H54 (cell line): ENCODE measurements around the gene AQP11.
"Not testable (repeated sequence)": the region's sequence is repeated elsewhere in the genome, so short reads cannot be mapped to it uniquely, and the experiment has no call there.

Source experiments
- DNase-seq: peaks from one replicate; pipeline ENCODE4 v3.0.0; 2011; ENCODE audit warnings: low spot score, mixed read lengths; ENCODE audit not compliant: insufficient read length
- FAIRE-seq: peaks from 3 replicates; lab custom pipeline; 2011; peaks lifted over from hg19 to GRCh38; lab: Jason Lieb, UNC
- POLR2A ChIP-seq: IDR thresholded peaks from 2 replicates; pipeline ENCODE4 v1.6.1; 2011; ENCODE audit warnings: low read depth, mild to moderate bottlenecking, low read length

Gene AQP11

GRCh38 chr11:77589521-77590193 is at the start of gene AQP11:
AQP11 (plus strand) TSS chr11:77589953; CDS start chr11:77589993, 40 bp downstream.
- peak; percentile 73 for TF ChIP-seq POLR2A
- FAIRE-seq: no peak

GRCh38 chr11:77542296-77542695 is 47.5 kb upstream of the AQP11 start:
- FAIRE-seq (no peak), DNase-seq (no peak)
- TF ChIP-seq POLR2A: no peak

More at GRCh38 chr11:77589521-77590193, at the start of gene AQP11:
- DNase-seq: peak; percentile 88

- no peak for FAIRE-seq
- DNase-seq: no peak
- TF ChIP-seq POLR2A: no peak
Measured at GRCh38 chr11:77547047-77547836, 42.5 kb upstream of the AQP11 start.

- DNase-seq: peak; percentile 37
- no peak for TF ChIP-seq POLR2A
- FAIRE-seq: no peak
Measured at GRCh38 chr11:77547863-77548551, 41.7 kb upstream of the AQP11 start.

- no peak for FAIRE-seq
- TF ChIP-seq POLR2A: no peak
- no peak for DNase-seq
Measured at GRCh38 chr11:77548552-77549445, 41.0 kb upstream of the AQP11 start.

GRCh38 chr11:77551426-77551825 is 38.3 kb upstream of the AQP11 start:
- not testable (repeated sequence) for FAIRE-seq, DNase-seq

- FAIRE-seq: no peak
- TF ChIP-seq POLR2A: no peak
Measured at GRCh38 chr11:77557553-77557952, 32.2 kb upstream of the AQP11 start.

GRCh38 chr11:77558380-77558779 is 31.4 kb upstream of the AQP11 start:
- DNase-seq: no peak
- no peak for FAIRE-seq
- TF ChIP-seq POLR2A: no peak

More at GRCh38 chr11:77557553-77557952, 32.2 kb upstream of the AQP11 start:
- DNase-seq: no peak

GRCh38 chr11:77559686-77560401 is 29.9 kb upstream of the AQP11 start:
- peak; percentile 68 for DNase-seq
- TF ChIP-seq POLR2A: no peak
- peak; percentile 84 for FAIRE-seq

- peak; percentile 40 for DNase-seq
- no peak for TF ChIP-seq POLR2A
- FAIRE-seq: peak; percentile 78
Measured at GRCh38 chr11:77560605-77561004, 29.1 kb upstream of the AQP11 start.

GRCh38 chr11:77561257-77561656 is 28.5 kb upstream of the AQP11 start:
- TF ChIP-seq POLR2A: no peak
- DNase-seq (no peak), FAIRE-seq (no peak)

GRCh38 chr11:77568306-77568705 is 21.4 kb upstream of the AQP11 start:
- no peak for FAIRE-seq
- no peak for DNase-seq
- TF ChIP-seq POLR2A: no peak

GRCh38 chr11:77568916-77569675 is 20.7 kb upstream of the AQP11 start:
- no peak for TF ChIP-seq POLR2A
- no peak for FAIRE-seq

More at GRCh38 chr11:77568916-77569675, 20.7 kb upstream of the AQP11 start:
- no peak for DNase-seq
